ENCODE measurements around the gene KIAA1958. TPM values are rescaled to one million over a fixed set of nuclear protein-coding genes. Genes with fewer than 3 reads are reported as not detected.
A peak's percentile ranks its signal among the peaks of the same experiment; 100 is the strongest.

Gene KIAA1958
- total RNA-seq, 1 experiment from 2014 or later, result 28.6 TPM

DNA sequence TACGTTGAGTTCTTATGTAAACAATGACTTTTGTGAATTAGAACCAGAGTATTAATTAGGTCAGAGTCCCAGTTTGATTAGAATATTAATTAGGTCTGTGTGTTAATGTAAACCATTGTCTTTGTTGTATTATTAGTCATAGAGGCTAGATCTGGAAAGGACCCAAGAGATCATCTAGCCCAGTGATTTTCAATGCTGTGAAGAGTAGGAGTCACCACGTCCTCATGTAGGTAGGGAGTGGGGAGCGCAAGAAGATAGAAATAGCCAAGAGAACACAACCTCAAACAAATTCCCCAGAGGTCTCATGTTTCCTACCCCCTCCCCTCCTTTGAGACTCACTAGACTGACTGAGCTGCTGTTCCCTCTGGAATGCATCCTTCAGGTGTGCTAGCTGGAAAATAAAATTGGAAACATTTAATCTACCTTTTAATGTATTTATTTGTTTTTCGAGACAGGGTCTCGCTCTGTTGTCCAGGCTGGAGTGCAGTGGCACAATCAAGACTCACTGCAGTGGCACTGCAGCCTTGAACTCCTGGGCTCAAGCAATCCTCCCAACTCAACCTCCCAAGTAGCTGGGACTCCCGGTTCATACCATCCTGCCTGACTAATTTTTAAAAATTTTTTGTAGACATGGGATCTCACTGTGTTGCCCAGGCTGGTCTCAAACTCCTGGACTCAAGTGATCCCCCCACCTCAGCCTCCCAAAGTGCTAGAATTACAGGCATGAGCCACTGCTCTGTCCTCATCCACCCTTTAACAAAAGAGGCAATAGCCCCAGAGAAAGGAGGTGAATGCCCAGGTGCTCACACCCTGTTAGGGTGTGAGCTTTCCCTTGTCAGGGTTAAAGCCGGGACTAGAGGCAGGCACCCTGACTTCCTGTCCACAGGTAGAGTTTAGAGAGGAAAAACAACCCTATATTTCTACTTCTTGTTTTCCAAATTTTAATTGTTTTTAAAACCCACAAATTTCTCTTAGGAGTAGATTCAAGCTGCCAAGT is 138.4 kb downstream of the KIAA1958 start:
- H3K4me3 ChIP-seq (ENCODE audit: low read depth, low read length, poor library complexity, severe bottlenecking), result no peak overlapping the region
- H3K27me3 ChIP-seq (replicated peaks; ENCODE audit: insufficient read depth, low read depth, low read length, poor library complexity), result no peaks in the 10 kb centered on the region
- no peak overlapping the region for H3K27ac ChIP-seq (ENCODE audit: low read depth, low read length, poor library complexity, severe bottlenecking)
- H3K4me1 ChIP-seq (ENCODE audit: insufficient read depth, low read length, poor library complexity, severe bottlenecking), result peaks cover 8% of the 10 kb centered on the region
- BruUV-seq (replicated peaks), result no TSS peak
- H3K9me3 ChIP-seq (ENCODE audit: low read depth, low read length, poor library complexity, severe bottlenecking), result no peaks in the 10 kb centered on the region
- POLR2A ChIA-PET (ENCODE audit: low non-redundant PET), result no interaction called here
- H3K36me3 ChIP-seq (ENCODE audit: insufficient read depth, low read length, poor library complexity, severe bottlenecking), result no peaks in the 10 kb centered on the region
- TF ChIP-seq EZH2 (IDR thresholded peaks at IDR 0.05; ENCODE audit: borderline replicate concordance, low read depth, low read length, poor library complexity, severe bottlenecking), result no peak
- TF ChIP-seq, protein P1, sequence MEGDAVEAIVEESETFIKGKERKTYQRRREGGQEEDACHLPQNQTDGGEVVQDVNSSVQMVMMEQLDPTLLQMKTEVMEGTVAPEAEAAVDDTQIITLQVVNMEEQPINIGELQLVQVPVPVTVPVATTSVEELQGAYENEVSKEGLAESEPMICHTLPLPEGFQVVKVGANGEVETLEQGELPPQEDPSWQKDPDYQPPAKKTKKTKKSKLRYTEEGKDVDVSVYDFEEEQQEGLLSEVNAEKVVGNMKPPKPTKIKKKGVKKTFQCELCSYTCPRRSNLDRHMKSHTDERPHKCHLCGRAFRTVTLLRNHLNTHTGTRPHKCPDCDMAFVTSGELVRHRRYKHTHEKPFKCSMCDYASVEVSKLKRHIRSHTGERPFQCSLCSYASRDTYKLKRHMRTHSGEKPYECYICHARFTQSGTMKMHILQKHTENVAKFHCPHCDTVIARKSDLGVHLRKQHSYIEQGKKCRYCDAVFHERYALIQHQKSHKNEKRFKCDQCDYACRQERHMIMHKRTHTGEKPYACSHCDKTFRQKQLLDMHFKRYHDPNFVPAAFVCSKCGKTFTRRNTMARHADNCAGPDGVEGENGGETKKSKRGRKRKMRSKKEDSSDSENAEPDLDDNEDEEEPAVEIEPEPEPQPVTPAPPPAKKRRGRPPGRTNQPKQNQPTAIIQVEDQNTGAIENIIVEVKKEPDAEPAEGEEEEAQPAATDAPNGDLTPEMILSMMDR (conservative IDR thresholded peaks at IDR 0.05; ENCODE audit: low read depth, low read length), result no peak
- CTCF ChIA-PET, result no interaction called here
- intact Hi-C loops (cut with micrococcal nuclease; ENCODE audit: unreplicated experiment), result no loop called here
- DNase-seq (ENCODE audit: low spot score), result no peak

DNA sequence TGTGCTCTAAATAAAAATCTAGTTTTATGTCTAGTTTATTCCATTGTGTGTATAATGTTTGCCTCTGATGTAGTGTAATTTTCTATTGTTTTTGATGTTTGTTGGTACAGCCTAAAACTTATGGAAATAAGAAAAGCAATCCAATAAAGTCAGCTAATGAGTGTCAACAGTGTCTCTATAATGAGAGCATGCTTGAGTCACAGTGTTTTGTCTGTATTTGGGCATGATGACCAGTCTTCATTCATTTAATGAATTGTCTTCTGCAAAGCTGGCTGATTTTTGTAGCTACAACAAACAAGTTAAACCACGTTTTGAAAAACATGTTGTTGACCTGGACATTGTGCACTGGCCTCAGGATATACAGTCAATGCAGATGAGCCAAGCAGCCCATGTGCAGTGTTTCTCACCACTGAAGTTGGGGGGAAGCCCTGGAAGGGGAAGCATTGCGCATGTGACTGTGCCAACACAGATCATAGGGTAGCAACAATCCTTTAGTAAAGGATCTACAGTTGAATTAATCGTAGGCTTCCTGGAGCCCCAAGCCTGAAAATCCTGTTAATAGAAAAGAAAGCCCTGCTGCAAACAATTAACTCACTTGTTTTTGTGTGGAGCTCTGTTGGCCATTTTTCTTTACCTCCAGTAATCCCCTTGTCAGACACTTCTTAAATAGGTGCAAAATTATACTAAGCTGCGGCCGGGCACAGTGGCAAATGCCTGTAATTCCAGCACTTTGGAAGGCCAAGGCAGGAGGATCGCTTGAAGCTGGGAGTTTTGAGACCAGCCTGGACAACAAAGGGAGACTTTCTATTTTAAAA is 143.3 kb downstream of the KIAA1958 start:
- CTCF ChIA-PET, result no interaction called here
- no peak overlapping the region for H3K4me3 ChIP-seq (ENCODE audit: low read depth, low read length, poor library complexity, severe bottlenecking)
- POLR2A ChIA-PET (ENCODE audit: low non-redundant PET), result no interaction called here
- peaks cover 16% of the 10 kb centered on the region for H3K4me1 ChIP-seq (ENCODE audit: insufficient read depth, low read length, poor library complexity, severe bottlenecking)
- no peaks in the 10 kb centered on the region for H3K27me3 ChIP-seq (replicated peaks; ENCODE audit: insufficient read depth, low read depth, low read length, poor library complexity)
- no peaks in the 10 kb centered on the region for H3K9me3 ChIP-seq (ENCODE audit: low read depth, low read length, poor library complexity, severe bottlenecking)
- intact Hi-C loops (cut with micrococcal nuclease; ENCODE audit: unreplicated experiment), result no loop called here
- no peak for TF ChIP-seq EZH2 (IDR thresholded peaks at IDR 0.05; ENCODE audit: borderline replicate concordance, low read depth, low read length, poor library complexity, severe bottlenecking)
- TF ChIP-seq, protein P1 (conservative IDR thresholded peaks at IDR 0.05; ENCODE audit: low read depth, low read length), result no peak
- H3K36me3 ChIP-seq (ENCODE audit: insufficient read depth, low read length, poor library complexity, severe bottlenecking), result no peaks in the 10 kb centered on the region
- H3K27ac ChIP-seq (ENCODE audit: low read depth, low read length, poor library complexity, severe bottlenecking), result peak overlapping the region; percentile 7
- BruUV-seq (replicated peaks), result no TSS peak
- peak; percentile 41 for DNase-seq (ENCODE audit: low spot score)

DNA sequence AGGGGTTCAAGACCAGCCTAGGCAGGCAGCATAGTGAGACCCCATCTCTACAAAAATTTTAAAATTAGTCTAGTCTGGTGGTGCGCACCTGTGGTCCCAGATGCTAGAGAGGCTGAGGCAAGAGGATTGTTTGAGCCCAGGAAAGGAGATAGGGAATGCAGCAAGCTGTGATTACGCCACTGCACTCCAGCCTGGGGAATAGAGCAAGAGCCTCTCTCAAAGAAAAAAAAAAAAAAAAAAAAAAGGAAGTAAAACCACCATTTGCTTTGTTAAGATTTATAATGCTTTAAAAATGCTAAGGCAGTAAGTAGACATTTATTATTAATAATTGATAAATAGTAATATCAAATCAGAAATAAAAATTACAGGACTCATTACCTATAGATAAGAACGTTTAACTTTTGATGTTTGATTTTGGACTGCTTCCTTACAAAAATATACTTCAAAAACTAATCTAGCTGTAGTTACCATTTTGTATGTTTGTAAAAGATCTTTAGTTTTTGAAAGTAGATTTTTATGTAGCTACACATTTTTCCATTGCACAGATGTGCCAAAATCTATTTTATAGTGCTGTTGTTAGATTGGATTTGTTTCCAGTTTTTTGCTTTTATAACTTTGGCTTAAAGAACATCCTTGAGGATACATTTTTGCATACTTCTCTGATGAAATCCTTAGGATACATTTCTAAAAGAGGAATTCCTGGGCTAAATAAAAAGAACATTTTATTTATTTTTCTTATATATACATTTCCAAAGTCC is 144.9 kb downstream of the KIAA1958 start:
- no peak for DNase-seq (ENCODE audit: low spot score)
- Histone ChIP-seq H3K4me1 (ENCODE audit: insufficient read depth, low read length, poor library complexity, severe bottlenecking) (peaks cover 16% of the 10 kb centered on the region), H3K27me3 (replicated peaks; ENCODE audit: insufficient read depth, low read depth, low read length, poor library complexity) (no peaks in the 10 kb centered on the region), H3K9me3 (ENCODE audit: low read depth, low read length, poor library complexity, severe bottlenecking) (no peaks in the 10 kb centered on the region), H3K27ac (ENCODE audit: low read depth, low read length, poor library complexity, severe bottlenecking) (no peak overlapping the region), H3K4me3 (ENCODE audit: low read depth, low read length, poor library complexity, severe bottlenecking) (no peak overlapping the region), H3K36me3 (ENCODE audit: insufficient read depth, low read length, poor library complexity, severe bottlenecking) (no peaks in the 10 kb centered on the region)
- TF ChIP-seq EZH2 (IDR thresholded peaks at IDR 0.05; ENCODE audit: borderline replicate concordance, low read depth, low read length, poor library complexity, severe bottlenecking), result no peak
- TF ChIP-seq, protein P1 (conservative IDR thresholded peaks at IDR 0.05; ENCODE audit: low read depth, low read length), result no peak
- CTCF ChIA-PET, result no interaction called here
- no TSS peak for BruUV-seq (replicated peaks)
- POLR2A ChIA-PET (ENCODE audit: low non-redundant PET), result no interaction called here
- intact Hi-C loops (cut with micrococcal nuclease; ENCODE audit: unreplicated experiment), result no loop called here
